Body of pancreas (tissue), 4 donors: ENCODE data around the gene NAGK.
"Not testable (repeated sequence)": the region's sequence is repeated elsewhere in the genome, so short reads cannot be mapped to it uniquely, and the experiment has no call there.

ENCODE experiments used
- CTCF ChIP-seq, 7 experiments: fragments of 450-650 bp in 4 of 7; fragments of 200-600 bp in 3 of 7; sonication (generic) in 3 of 7; IDR thresholded peaks; one replicate each; pipeline ENCODE4 v1.5.1; 2016 to 2019; ENCODE audit warnings: antibody characterized with exemption in 7 of 7
- POLR2A ChIP-seq, 3 donors: fragments of 450-650 bp; IDR thresholded peaks; one replicate each; pipeline ENCODE4 v1.6.1; 2016; ENCODE audit warnings: antibody characterized with exemption in 3 of 3, mild to moderate bottlenecking in 2 of 3

GRCh38 chr2:71083752-71084312 is 15.4 kb downstream of the NAGK start:
- TF ChIP-seq CTCF, POLR2A (IDR thresholded peaks at IDR 0.05): not testable (repeated sequence)
